GM18858 (cell line): ENCODE data around the gene RTP2.

Experiments
- ATAC-seq: cut with Tn5 transposase; IDR thresholded peaks from one replicate; pipeline ENCODE4 v1.9.1; 2021; ENCODE audit not compliant: unreplicated experiment

RTP2 gene

GRCh38 chr3:187702507-187703033 lies at the start of gene RTP2:
Gene RTP2 (minus strand): TSS chr3:187702557. CDS start chr3:187702128, 429 bp downstream.
- ATAC-seq: no peak

- no peak for ATAC-seq
Observed at GRCh38 chr3:187750513-187751123, 48.3 kb upstream of the RTP2 start.

GRCh38 chr3:187750006-187750512 lies 47.7 kb upstream of the RTP2 start:
- ATAC-seq: no peak

- ATAC-seq: peak; percentile 37
Observed at GRCh38 chr3:187748050-187748481, 45.7 kb upstream of the RTP2 start.

- ATAC-seq: no peak
Observed at GRCh38 chr3:187747506-187747905, 45.1 kb upstream of the RTP2 start.

- no peak for ATAC-seq
Observed at GRCh38 chr3:187746442-187747281, 44.3 kb upstream of the RTP2 start.

GRCh38 chr3:187746059-187746441 lies 43.7 kb upstream of the RTP2 start:
- no peak for ATAC-seq

GRCh38 chr3:187745201-187746058 lies 43.1 kb upstream of the RTP2 start, which contains the start of gene BCL6:
Gene BCL6 (minus strand): TSS chr3:187745468. CDS start chr3:187733693, 11,775 bp downstream.
- ATAC-seq: peak; percentile 52

- ATAC-seq: no peak
Observed at GRCh38 chr3:187744169-187745151, 42.1 kb upstream of the RTP2 start.

- ATAC-seq: no peak
Observed at GRCh38 chr3:187743195-187744141, 41.1 kb upstream of the RTP2 start.

GRCh38 chr3:187742351-187743171 lies 40.2 kb upstream of the RTP2 start:
- ATAC-seq: no peak

GRCh38 chr3:187741403-187742350 lies 39.3 kb upstream of the RTP2 start:
- no peak for ATAC-seq

GRCh38 chr3:187740421-187741399 lies 38.4 kb upstream of the RTP2 start:
- no peak for ATAC-seq

- ATAC-seq: no peak
Observed at GRCh38 chr3:187739561-187740332, 37.4 kb upstream of the RTP2 start.

- ATAC-seq: no peak
Observed at GRCh38 chr3:187739094-187739560, 36.8 kb upstream of the RTP2 start.
